ENCODE results near the gene STK32B.

STK32B gene

DNA sequence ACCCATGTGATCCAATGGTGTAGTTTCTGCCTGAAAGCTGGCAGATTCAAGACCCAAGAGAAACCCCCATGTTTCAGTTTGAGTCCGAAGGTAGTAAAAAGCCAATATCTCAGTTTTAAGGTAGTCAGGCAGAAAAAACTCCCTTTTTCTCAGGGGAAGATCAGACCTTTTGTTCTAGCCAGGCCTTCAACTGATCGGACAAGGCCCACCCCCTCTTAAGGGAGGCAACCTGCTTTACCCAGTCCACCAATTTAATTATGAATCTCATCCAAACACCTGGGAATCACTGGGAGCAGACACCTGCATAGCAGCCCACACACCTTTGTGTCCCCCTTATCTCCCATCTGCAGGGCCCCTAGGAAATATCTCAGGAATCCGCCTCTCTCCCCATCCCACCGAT, 322.0 kb downstream of the STK32B start:
- H3K4me3 ChIP-seq (ENCODE audit: insufficient read depth, low read depth, low read length): no peak overlapping the region
- no peak overlapping the region for H3K27ac ChIP-seq (ENCODE audit: insufficient read depth, low read depth, low read length, poor library complexity, severe bottlenecking)
- H3K36me3 ChIP-seq (ENCODE audit: control insufficient read depth, insufficient read depth, low read length): no peaks in the 10 kb centered on the region
- 94% methylated on average over 4 of the region's 4 CpGs for WGBS, 2 experiments
- no peaks in the 10 kb centered on the region for H3K27me3 ChIP-seq (ENCODE audit: control insufficient read depth, insufficient read depth, low read length, poor library complexity, severe bottlenecking)
- no peaks in the 10 kb centered on the region for H3K4me1 ChIP-seq (ENCODE audit: control insufficient read depth, insufficient read depth, low read length)
- H3K9me3 ChIP-seq (ENCODE audit: control insufficient read depth, low read length): no peaks in the 10 kb centered on the region

DNA sequence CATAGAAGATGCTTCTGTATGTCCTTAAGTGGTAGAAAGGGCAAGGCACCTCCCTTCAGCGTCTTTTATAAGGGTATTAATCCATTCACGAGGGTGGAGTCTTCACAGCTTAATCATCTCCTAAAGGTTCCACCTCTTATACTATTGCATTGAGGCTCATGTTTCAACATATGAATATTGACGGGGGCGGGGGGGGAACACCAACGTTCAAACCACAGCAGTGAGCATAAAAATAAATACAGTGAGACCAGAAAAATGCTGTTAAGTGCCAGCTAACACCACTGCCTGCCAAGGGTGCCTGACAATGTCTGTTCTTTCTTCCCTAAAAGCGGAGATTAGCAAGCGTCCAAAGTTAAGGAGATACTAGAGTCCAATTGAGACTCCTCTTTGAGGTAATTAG, 323.3 kb downstream of the STK32B start:
- 90 to 92% methylated on average over 7 of the region's 7 CpGs for WGBS, 2 experiments
- Histone ChIP-seq H3K4me1 (ENCODE audit: control insufficient read depth, insufficient read depth, low read length) (no peaks in the 10 kb centered on the region), H3K27me3 (ENCODE audit: control insufficient read depth, insufficient read depth, low read length, poor library complexity, severe bottlenecking) (no peaks in the 10 kb centered on the region), H3K9me3 (ENCODE audit: control insufficient read depth, low read length) (no peaks in the 10 kb centered on the region), H3K4me3 (ENCODE audit: insufficient read depth, low read depth, low read length) (no peak overlapping the region), H3K27ac (ENCODE audit: insufficient read depth, low read depth, low read length, poor library complexity, severe bottlenecking) (no peak overlapping the region), H3K36me3 (ENCODE audit: control insufficient read depth, insufficient read depth, low read length) (no peaks in the 10 kb centered on the region)

DNA sequence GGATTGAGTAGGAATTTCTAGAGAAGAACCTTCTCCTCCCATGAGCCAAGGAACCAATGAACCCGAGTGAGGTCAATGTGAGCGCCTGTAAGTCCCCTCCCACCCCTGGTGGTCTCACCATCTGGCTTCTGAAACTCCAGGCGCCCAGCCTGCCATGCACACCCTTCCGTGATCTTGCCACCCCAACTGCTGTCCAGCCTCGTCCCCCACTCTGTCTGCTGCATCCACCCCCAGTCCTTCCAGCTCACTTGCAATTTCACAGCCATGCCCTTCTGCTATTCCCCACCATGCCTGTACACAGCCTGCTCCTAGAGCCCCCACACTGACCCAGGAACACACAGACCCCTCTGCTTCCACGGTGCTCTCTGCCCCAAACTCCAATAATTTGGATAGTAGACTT, 323.7 kb downstream of the STK32B start:
- WGBS, 2 experiments: 89 to 92% methylated on average over 6 of the region's 6 CpGs
- Histone ChIP-seq H3K4me1 (ENCODE audit: control insufficient read depth, insufficient read depth, low read length) (no peaks in the 10 kb centered on the region), H3K4me3 (ENCODE audit: insufficient read depth, low read depth, low read length) (no peak overlapping the region), H3K9me3 (ENCODE audit: control insufficient read depth, low read length) (no peaks in the 10 kb centered on the region), H3K27ac (ENCODE audit: insufficient read depth, low read depth, low read length, poor library complexity, severe bottlenecking) (no peak overlapping the region), H3K27me3 (ENCODE audit: control insufficient read depth, insufficient read depth, low read length, poor library complexity, severe bottlenecking) (no peaks in the 10 kb centered on the region), H3K36me3 (ENCODE audit: control insufficient read depth, insufficient read depth, low read length) (no peaks in the 10 kb centered on the region)

DNA sequence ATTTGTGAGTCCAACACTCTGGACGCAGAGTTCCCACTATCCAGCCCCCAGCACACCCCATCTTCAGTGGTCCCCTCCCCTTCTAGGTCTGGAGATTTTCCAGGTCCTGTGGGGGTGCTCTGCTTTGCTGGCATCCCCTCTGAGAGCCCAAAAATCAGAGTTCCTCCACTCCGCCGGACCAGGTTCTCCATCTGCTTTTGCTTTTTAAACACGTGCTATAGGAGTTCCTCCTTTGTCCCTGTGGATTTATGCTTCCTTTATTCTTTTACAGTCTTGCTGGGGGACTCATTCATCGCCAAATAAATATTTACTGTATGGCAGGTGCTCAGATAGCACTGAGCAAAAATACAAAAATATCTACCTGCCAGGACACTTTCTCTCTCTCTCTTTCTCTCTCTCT, 324.7 kb downstream of the STK32B start:
- Histone ChIP-seq H3K27me3 (ENCODE audit: control insufficient read depth, insufficient read depth, low read length, poor library complexity, severe bottlenecking) (no peaks in the 10 kb centered on the region), H3K9me3 (ENCODE audit: control insufficient read depth, low read length) (no peaks in the 10 kb centered on the region), H3K36me3 (ENCODE audit: control insufficient read depth, insufficient read depth, low read length) (no peaks in the 10 kb centered on the region), H3K4me1 (ENCODE audit: control insufficient read depth, insufficient read depth, low read length) (no peaks in the 10 kb centered on the region), H3K27ac (ENCODE audit: insufficient read depth, low read depth, low read length, poor library complexity, severe bottlenecking) (no peak overlapping the region), H3K4me3 (ENCODE audit: insufficient read depth, low read depth, low read length) (no peak overlapping the region)
- WGBS, 2 experiments: 87 to 93% methylated on average over 5 of the region's 5 CpGs

DNA sequence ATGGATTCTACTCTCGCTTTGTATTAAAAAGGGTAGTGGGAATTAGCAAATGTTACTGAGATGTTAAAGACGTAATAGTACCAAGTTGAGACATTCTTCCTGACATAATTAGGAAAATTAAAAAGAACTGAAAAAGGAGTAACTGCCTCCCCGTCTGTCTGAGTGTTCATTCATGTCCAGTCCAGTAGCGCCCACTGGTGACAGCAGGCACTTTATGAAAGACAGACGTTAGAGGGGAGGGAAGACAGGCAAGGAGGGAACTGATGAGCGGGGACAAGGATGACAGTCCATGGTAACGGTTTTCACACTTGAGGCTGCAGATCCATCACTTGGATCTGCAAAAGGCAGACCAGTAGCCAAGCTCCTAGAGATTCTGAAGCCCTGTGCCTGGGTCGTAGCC, 326.7 kb downstream of the STK32B start:
- Histone ChIP-seq H3K36me3 (ENCODE audit: control insufficient read depth, insufficient read depth, low read length) (no peaks in the 10 kb centered on the region), H3K27me3 (ENCODE audit: control insufficient read depth, insufficient read depth, low read length, poor library complexity, severe bottlenecking) (no peaks in the 10 kb centered on the region), H3K27ac (ENCODE audit: insufficient read depth, low read depth, low read length, poor library complexity, severe bottlenecking) (no peak overlapping the region), H3K9me3 (ENCODE audit: control insufficient read depth, low read length) (no peaks in the 10 kb centered on the region), H3K4me3 (ENCODE audit: insufficient read depth, low read depth, low read length) (no peak overlapping the region), H3K4me1 (ENCODE audit: control insufficient read depth, insufficient read depth, low read length) (no peaks in the 10 kb centered on the region)
- 88% methylated on average over 8 of the region's 8 CpGs for WGBS, 2 experiments

DNA sequence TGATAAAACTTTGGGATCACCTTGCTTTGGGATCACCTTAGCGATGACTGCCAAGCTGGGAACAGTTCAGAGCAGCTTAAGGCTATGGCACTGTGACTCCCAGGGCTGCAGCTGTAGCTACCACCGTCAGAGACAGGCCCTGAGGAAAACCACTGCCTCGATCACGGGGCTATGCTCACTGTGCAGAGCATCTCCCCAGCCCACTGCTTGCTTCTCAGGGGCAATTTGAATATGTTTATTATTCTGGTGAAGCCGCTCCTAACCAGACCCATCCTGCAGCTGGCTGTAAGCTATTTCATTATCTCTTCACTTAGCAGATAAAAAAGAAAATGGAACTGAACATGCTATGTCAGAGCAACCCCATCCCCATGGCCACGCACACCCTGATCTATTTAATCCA, 328.6 kb downstream of the STK32B start:
- no peaks in the 10 kb centered on the region for H3K4me1 ChIP-seq (ENCODE audit: control insufficient read depth, insufficient read depth, low read length)
- no peaks in the 10 kb centered on the region for H3K27me3 ChIP-seq (ENCODE audit: control insufficient read depth, insufficient read depth, low read length, poor library complexity, severe bottlenecking)
- no peak overlapping the region for H3K4me3 ChIP-seq (ENCODE audit: insufficient read depth, low read depth, low read length)
- H3K9me3 ChIP-seq (ENCODE audit: control insufficient read depth, low read length): no peaks in the 10 kb centered on the region
- H3K27ac ChIP-seq (ENCODE audit: insufficient read depth, low read depth, low read length, poor library complexity, severe bottlenecking): no peak overlapping the region
- WGBS, 2 experiments: 92 to 93% methylated on average over 5 to 6 of the region's 6 CpGs
- H3K36me3 ChIP-seq (ENCODE audit: control insufficient read depth, insufficient read depth, low read length): no peaks in the 10 kb centered on the region

DNA sequence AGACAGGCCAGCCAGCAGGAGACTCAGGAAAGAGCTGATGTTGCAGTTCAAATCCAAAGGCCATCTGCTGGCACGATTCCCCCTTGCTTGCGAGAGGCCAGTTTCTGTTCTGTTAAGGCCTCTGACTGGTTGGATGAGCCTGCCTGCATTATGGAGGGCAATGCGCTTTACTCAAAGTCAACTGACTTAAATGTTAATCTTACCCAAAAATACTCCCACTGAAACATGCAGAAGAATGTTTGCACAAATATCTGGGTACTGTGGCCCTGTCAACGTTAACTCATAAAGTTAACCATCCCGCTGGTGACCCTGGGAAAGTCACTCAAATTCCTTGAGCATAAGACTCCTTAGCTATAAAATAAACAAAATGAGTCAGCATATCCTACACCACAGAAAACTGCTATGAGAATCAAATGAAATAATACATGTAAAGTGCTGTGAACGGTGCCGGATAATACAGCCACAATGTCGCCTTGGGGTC, 330.7 kb downstream of the STK32B start:
- Histone ChIP-seq H3K27ac (ENCODE audit: insufficient read depth, low read depth, low read length, poor library complexity, severe bottlenecking) (no peak overlapping the region), H3K36me3 (ENCODE audit: control insufficient read depth, insufficient read depth, low read length) (no peaks in the 10 kb centered on the region), H3K27me3 (ENCODE audit: control insufficient read depth, insufficient read depth, low read length, poor library complexity, severe bottlenecking) (no peaks in the 10 kb centered on the region), H3K4me3 (ENCODE audit: insufficient read depth, low read depth, low read length) (no peak overlapping the region), H3K9me3 (ENCODE audit: control insufficient read depth, low read length) (no peaks in the 10 kb centered on the region), H3K4me1 (ENCODE audit: control insufficient read depth, insufficient read depth, low read length) (no peaks in the 10 kb centered on the region)
- 90 to 93% methylated on average over 8 of the region's 8 CpGs for whole genome bisulfite sequencing, 2 experiments

DNA sequence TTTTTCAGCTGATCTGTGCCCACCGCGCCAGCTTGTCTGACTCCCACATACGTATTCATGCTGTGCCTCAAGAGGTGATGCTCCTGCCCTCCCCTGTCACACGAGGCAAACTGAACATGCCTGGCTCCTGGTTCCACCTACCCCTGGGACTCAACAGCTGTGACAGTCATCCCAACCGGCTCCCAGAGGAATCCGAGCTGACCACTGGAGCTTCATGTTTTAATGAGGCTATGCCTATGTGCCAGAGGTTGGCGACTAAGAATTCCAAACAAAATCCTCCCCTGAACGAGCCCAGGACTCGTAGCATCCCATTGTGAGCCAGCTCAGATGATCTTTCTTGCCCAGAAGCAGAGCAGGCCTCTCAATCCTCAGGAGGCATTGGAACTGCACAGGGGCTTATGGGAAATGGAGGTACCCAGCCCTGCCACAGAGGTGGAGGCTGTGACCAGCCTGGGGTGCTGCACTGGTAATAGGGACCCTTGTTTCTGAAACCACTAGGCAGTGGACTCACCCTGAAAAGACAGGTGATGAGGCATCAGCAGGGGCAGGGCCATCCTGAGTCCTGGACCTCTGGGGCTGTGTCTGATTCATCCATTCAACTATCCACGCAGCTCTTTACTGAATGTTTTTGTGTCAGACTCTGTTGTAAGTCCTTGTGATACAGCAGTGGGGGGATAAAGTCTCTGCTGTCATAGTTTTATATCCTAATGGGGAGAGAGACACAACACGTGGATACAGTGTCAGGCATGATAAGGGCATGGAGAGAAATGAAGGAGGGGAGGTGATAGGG, 332.1 kb downstream of the STK32B start:
- Histone ChIP-seq H3K9me3 (ENCODE audit: control insufficient read depth, low read length) (no peaks in the 10 kb centered on the region), H3K4me1 (ENCODE audit: control insufficient read depth, insufficient read depth, low read length) (no peaks in the 10 kb centered on the region), H3K4me3 (ENCODE audit: insufficient read depth, low read depth, low read length) (no peak overlapping the region), H3K27ac (ENCODE audit: insufficient read depth, low read depth, low read length, poor library complexity, severe bottlenecking) (no peak overlapping the region), H3K27me3 (ENCODE audit: control insufficient read depth, insufficient read depth, low read length, poor library complexity, severe bottlenecking) (no peaks in the 10 kb centered on the region), H3K36me3 (ENCODE audit: control insufficient read depth, insufficient read depth, low read length) (no peaks in the 10 kb centered on the region)
- WGBS, 2 experiments: 91 to 92% methylated on average over 11 of the region's 11 CpGs

DNA sequence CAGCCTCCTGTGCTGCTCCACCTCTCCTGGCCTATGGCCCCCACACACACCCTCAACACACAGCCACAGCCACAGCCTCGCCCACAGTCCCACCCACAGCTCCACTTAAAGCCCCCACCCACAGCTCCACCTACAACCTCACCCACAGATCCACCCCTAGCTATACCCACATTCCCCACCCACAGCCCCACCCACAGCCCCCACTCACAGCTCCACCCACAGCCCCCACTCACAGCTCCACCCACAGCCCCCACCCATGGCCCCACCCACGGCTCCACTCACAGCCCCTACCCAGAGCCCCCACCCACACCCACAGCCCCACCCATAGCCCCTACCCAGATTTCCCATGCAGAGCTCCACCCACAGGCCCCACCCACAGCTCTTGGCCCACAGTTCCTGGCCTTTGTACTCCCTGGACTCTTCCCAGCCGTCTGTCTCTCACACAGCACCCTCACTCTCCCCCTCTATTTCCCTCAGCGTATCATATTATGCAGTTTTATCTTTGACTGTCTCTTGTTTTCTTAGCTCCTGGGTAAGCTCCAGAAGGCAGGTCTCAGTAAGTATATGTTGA, 334.5 kb downstream of the STK32B start:
- no peaks in the 10 kb centered on the region for H3K9me3 ChIP-seq (ENCODE audit: control insufficient read depth, low read length)
- H3K27ac ChIP-seq (ENCODE audit: insufficient read depth, low read depth, low read length, poor library complexity, severe bottlenecking): no peak overlapping the region
- H3K27me3 ChIP-seq (ENCODE audit: control insufficient read depth, insufficient read depth, low read length, poor library complexity, severe bottlenecking): no peaks in the 10 kb centered on the region
- no peaks in the 10 kb centered on the region for H3K4me1 ChIP-seq (ENCODE audit: control insufficient read depth, insufficient read depth, low read length)
- H3K4me3 ChIP-seq (ENCODE audit: insufficient read depth, low read depth, low read length): no peak overlapping the region
- 82 to 85% methylated on average over 4 of the region's 4 CpGs for WGBS, 2 experiments
- no peaks in the 10 kb centered on the region for H3K36me3 ChIP-seq (ENCODE audit: control insufficient read depth, insufficient read depth, low read length)

DNA sequence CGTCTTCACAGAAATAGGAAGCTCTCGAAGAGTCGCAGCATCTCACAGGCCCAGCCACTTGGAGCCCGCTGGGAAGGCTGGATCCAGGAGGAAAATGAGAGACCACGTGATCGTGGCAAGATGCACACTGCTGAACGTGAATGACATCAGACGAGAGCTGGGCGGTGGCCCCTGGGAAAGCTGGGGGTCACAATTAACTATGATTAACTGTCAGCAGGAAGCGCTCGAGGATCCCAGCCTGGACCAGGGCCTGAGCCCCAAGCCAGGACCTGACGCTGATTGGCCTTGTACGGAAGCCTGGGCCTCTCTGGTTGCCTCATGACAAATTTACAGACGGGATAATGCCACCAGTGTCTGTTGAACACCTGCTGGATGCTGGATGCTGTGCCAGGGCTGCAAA, 335.6 kb downstream of the STK32B start:
- Histone ChIP-seq H3K36me3 (ENCODE audit: control insufficient read depth, insufficient read depth, low read length) (no peaks in the 10 kb centered on the region), H3K9me3 (ENCODE audit: control insufficient read depth, low read length) (no peaks in the 10 kb centered on the region), H3K4me1 (ENCODE audit: control insufficient read depth, insufficient read depth, low read length) (no peaks in the 10 kb centered on the region), H3K27ac (ENCODE audit: insufficient read depth, low read depth, low read length, poor library complexity, severe bottlenecking) (no peak overlapping the region), H3K27me3 (ENCODE audit: control insufficient read depth, insufficient read depth, low read length, poor library complexity, severe bottlenecking) (no peaks in the 10 kb centered on the region), H3K4me3 (ENCODE audit: insufficient read depth, low read depth, low read length) (no peak overlapping the region)
- 95% methylated on average over 14 of the region's 14 CpGs for WGBS, 2 experiments

Measured in ectodermal cell (in vitro differentiated cells).